ENCODE measurements around the gene CUL3. TPM values are rescaled to one million over a fixed set of nuclear protein-coding genes. Genes with fewer than 3 reads are reported as not detected.

The CUL3 gene
- total RNA-seq, 2 donors from 2014 or later = 47.4 to 74.1 TPM

- Histone ChIP-seq H3K36me3 (no peaks in the 10 kb centered on the region), H3K27me3 (replicated peaks; ENCODE audit: insufficient read depth) (no peaks in the 10 kb centered on the region), H3K9me3 (no peaks in the 10 kb centered on the region), H3K27ac (no peak overlapping the region), H3K4me3 (no peak overlapping the region), H3K4me1 (ENCODE audit: control insufficient read depth in 1 of 2, low read depth in 2 of 2) (no peaks in the 10 kb centered on the region)
- DNase-seq (ENCODE audit: low spot score) = no peak
- ATAC-seq (ENCODE audit: insufficient number of reproducible peaks, low FRiP score, low read depth) = no peak
- TF ChIP-seq CTCF (IDR thresholded peaks at IDR 0.05) = no peak
These were observed 156.2 kb downstream of the CUL3 start for GRCh38 chr2:224428787-224429440.

- TF ChIP-seq CTCF (IDR thresholded peaks at IDR 0.05) = no peak
These were observed 157.7 kb downstream of the CUL3 start for GRCh38 chr2:224427471-224427870.

GRCh38 chr2:224426656-224427055, 158.5 kb downstream of the CUL3 start:
- H3K36me3 ChIP-seq = no peaks in the 10 kb centered on the region
- H3K27ac ChIP-seq = no peak overlapping the region
- DNase-seq (ENCODE audit: low spot score) = no peak
- no peak for ATAC-seq (ENCODE audit: insufficient number of reproducible peaks, low FRiP score, low read depth)
- H3K9me3 ChIP-seq = no peaks in the 10 kb centered on the region
- TF ChIP-seq CTCF (IDR thresholded peaks at IDR 0.05) = no peak
- H3K27me3 ChIP-seq (replicated peaks; ENCODE audit: insufficient read depth) = no peaks in the 10 kb centered on the region
- no peaks in the 10 kb centered on the region for H3K4me1 ChIP-seq (ENCODE audit: control insufficient read depth in 1 of 2, low read depth in 2 of 2)
- H3K4me3 ChIP-seq = no peak overlapping the region

More at GRCh38 chr2:224427471-224427870, 157.7 kb downstream of the CUL3 start:
- Histone ChIP-seq H3K36me3 (no peaks in the 10 kb centered on the region), H3K27ac (no peak overlapping the region), H3K9me3 (no peaks in the 10 kb centered on the region), H3K4me1 (ENCODE audit: control insufficient read depth in 1 of 2, low read depth in 2 of 2) (no peaks in the 10 kb centered on the region), H3K4me3 (no peak overlapping the region), H3K27me3 (replicated peaks; ENCODE audit: insufficient read depth) (no peaks in the 10 kb centered on the region)
- no peak for ATAC-seq (ENCODE audit: insufficient number of reproducible peaks, low FRiP score, low read depth)
- no peak for DNase-seq (ENCODE audit: low spot score)

- Histone ChIP-seq H3K36me3 (no peaks in the 10 kb centered on the region), H3K9me3 (no peaks in the 10 kb centered on the region), H3K27me3 (replicated peaks; ENCODE audit: insufficient read depth) (no peaks in the 10 kb centered on the region), H3K4me3 (no peak overlapping the region), H3K4me1 (ENCODE audit: control insufficient read depth in 1 of 2, low read depth in 2 of 2) (no peaks in the 10 kb centered on the region), H3K27ac (no peak overlapping the region)
- DNase-seq (ENCODE audit: low spot score) (no peak), ATAC-seq (ENCODE audit: insufficient number of reproducible peaks, low FRiP score, low read depth) (no peak)
- no peak for TF ChIP-seq CTCF (IDR thresholded peaks at IDR 0.05)
These were observed 164.1 kb downstream of the CUL3 start for GRCh38 chr2:224421065-224421464.

Other genes starting within 250 kb of the CUL3 start
- 1 to 10 TPM; 1.1 to 4.0 TPM for gene FAM124B, start 183.3 kb downstream of the CUL3 start, total RNA-seq
- not detected for gene CCDC195, start 131.0 kb upstream of the CUL3 start, total RNA-seq

All from thoracic aorta (tissue), 2 donors.